GM21390 (cell line): ENCODE data around the gene AKR1C2.
"Not testable (repeated sequence)": the region's sequence is repeated elsewhere in the genome, so short reads cannot be mapped to it uniquely, and the experiment has no call there.

ENCODE experiments used
- ATAC-seq: cut with Tn5 transposase; IDR thresholded peaks from one replicate; pipeline ENCODE4 v1.9.1; 2021; ENCODE audit not compliant: unreplicated experiment

Gene AKR1C2

DNA sequence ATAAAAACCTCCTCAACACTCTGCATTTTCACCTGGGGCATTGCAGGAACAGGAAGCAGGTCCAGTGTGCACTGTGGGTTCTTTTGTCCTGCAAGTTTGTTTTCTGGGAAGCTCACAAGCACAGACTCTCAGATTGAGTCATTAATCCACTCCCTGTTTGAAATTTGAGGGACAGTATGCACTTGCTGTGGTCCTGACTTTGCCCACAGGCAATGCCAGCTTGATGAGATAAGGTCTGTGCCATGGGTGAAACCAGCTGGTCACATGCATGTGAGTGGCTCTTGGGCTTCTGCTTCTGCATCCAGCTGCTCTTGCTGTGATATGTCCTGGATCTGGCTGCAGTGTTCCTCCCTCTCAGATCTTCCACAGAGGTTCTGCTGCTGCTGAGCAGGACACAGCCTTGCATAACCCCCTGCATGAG lies 21.8 kb upstream of the AKR1C2 start:
- ATAC-seq, result not testable (repeated sequence)

DNA sequence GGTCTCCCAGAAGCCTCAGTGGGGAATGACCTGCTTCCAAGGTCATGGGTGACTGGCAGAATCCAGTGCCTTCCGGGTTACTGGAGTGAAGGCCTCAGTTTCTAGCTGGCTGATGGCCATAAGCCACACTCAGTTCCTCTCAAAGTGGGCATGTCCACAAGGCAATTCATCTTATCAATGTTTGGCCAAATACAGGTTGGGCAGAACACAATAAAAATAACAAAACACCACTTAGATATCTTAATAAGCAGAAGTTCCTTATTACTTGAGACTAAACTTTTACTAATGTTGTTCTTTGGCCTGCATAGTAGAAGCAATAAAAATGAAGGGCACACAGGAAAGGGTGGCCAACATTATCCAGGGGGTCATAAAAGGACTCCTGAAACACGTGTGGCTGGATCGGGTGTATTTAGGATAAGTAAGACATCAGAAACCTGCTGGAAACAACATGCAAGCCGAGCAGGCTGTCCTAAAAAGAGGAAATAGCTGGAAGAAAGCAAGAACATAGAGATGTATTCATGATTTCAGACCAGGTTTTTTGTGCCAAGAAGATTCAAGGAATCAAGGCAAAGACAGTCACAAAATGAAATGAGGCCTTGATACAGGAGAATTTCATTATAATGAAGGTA lies 19.6 kb upstream of the AKR1C2 start:
- ATAC-seq, result no peak

DNA sequence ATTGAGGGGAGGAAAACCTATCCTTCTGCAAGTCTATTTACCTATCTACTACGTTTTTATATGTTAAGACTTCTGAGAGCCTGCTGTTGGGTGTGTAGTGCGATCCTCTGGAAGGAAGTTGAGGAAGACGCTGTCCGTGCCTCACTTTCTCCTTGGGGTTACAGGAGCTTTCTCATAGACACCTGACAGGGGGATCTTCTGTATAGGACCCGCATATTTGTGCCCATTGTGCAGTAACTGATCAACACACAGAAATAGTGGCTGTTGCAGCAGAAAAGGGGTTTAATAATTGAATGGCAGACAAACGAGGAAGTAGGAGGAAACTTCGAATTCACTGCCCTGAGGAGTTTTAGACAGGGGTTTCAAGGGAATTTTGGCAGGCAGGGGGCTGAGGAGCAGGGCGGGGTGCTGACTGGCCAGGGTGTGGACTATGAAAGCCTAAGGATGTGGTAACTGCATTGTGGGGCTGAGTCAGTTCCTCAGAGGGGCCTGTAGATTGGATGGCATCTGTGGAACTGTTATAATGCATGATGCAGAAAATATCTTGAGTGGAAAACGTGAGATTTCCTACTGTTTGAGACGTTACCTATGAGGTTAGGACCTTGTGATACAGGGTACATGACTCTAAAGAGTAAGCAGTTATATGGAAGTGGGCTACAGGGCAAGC lies 18.1 kb upstream of the AKR1C2 start:
- not testable (repeated sequence) for ATAC-seq

DNA sequence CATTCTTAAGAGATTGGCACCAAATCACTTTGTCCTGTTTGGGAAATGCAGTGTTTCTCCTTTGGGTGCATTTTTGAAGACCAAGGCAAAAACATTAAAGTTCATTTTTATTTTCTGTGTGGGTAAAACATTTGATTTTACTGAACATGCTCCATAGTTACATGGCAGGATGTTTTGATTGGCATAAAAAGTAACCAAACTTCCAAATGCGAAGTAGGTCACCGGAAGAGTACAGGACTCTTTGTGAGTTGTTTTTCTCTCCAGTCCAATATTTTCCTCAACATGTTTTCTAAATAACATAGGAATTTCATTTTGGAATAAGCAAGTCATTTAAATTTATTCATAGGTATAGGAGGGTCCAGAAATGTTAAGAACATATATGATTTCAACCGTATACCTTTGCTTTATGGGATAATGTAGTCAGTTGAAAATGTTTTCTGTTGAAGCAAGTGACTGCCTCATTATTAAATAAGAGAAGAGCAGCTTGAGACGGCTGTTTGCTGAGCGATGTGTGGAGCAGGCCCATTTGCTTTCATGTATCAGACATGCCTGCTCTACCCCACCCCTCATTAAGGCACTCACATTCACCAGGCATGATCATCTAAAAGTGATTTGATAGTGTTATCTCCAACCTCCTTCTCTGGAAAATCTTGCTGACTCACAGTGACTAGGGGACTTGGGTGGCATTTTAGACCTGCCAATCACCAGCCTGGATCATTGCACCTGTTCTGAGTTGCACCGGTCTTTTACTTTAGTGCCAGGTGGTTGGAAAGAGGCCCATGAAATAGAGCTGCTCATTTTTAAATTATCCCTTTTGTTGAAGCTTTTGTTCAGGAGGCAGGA lies 16.3 kb upstream of the AKR1C2 start:
- ATAC-seq, result not testable (repeated sequence)

DNA sequence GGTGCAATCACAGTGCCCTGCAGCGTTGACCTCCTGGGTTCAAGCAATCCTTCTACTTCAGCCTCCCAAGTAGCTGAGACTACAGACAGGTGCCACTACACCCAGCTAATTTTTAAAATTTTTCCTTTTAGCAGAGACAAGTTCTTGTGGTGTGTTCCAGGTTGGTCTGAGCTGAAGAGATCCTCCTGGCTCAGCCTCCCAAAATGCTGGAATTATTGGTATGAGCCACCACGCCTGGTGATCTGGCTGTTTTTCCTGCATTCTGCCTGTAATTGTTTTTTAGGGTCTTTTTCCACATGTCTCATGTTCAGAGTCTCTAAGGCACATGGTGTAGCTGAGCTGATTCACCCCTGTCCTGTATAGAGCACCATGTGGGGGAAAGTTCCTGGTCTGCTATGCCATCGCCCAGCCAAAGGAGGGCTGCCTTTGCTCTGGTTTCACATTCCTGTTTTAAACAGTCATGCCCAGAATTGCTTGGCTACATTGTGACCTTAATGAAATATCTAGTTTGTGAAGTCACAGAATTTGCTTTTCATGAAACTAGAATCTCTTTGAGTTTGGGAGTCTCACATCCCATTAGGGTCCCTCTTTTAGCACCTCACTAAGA lies 15.1 kb upstream of the AKR1C2 start:
- not testable (repeated sequence) for ATAC-seq

DNA sequence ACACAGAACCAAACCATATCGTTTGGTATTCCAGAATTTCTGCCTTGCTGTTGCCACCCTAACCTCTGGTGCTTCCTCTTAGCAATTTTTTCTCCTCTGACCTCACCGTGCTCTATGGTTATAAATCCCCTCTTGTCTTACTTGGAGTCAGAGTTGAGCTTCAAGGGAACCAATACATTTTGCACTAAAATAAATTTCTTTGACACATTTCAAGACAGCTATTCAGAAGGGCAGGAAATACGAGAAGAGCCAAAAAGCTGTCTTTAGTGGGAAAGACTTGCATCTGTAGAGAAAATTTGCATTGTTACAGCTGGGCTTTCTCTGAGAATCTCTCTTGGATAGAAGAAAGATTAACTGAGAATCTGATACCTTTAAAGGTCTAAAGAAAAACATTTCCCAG lies 14.5 kb upstream of the AKR1C2 start:
- ATAC-seq, result no peak

DNA sequence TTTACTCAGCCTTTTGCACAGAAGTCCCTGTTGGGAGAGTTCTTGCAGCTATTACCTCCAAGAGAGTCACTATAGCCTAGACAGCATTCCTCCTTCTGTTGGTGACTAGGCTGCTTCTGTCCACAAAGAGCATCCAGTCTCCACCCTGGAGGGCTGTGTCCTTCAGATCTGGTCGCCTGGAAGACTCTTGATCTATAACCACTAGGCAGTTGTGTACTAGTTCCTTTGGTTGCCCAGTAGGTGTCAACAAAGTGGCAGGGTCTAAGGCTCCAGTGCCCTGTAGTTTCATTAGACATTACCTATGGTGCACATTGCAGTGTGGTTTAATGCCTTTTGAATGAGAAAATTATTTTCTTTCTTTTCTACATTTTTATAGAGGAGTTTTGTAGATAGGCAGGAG lies 11.3 kb upstream of the AKR1C2 start:
- no peak for ATAC-seq

DNA sequence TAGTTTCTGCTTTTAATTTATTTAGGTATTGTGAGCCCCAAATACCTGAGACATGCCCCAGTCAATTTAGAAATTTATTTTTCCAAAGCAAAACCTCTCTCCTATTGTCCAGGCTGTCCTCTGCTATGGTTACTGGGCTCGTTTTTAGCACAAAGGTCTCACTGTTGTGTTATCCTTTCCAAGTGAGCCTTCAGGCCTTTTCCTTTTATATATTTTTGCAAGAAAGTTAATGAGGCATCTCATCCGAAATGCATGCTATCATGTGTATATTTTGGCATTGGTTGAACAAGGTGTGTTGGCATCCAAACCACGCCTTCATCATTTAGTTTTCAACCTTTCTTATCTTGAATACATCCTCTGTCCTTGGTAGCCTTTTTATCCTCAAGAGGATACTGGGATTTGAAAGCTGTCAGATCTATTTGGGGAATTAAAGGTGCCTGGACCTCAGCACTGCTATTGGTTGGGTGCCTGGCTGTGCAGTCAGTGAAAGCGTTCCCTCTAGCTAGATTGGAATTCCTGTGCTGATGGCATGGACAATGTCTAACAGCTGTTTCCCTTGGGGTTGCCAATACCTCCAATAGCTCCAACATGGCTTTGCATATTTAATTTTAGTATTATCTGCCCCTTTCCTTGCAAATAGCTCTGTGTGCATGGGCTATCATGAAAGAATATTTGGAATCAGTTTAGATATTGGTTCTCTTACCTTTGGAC lies 10.7 kb upstream of the AKR1C2 start:
- not testable (repeated sequence) for ATAC-seq

DNA sequence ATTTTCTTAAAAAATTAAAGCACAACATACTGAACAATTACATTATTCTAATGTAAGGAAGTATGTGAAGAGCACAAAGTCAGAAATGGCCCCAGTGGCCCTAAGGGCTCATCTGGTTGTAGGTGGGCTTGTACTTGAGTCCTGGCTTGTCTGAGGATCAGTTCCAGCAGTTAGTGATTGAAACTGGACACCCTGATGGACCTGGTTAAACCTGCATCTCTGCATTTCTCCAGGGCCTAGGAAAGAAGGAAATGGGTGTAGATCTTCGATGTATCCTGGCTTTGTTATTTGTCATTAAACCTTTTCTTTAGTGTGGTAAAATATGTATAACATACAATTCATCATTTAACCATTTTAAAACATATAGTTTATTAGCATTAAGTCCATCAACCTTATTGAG lies 9.7 kb upstream of the AKR1C2 start:
- ATAC-seq, result no peak

DNA sequence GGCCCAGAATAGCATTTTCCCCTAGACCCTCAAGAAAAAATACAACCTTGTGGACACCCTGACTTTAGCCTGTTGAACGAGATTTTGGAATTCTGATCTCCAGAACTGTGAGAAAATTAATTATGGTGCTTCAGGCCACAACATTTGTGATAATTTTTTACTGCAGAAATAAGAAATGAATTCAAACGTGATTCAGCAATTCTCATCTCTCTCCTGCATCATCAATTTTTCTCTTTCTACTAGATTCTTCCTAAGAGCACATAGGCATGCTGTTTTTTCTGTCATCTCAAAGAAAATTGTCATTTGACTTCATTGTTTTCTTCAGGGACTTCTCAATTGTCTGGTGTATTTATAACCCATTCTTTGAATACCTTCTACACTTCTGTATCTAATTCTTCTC lies 8.9 kb upstream of the AKR1C2 start:
- ATAC-seq, result no peak

DNA sequence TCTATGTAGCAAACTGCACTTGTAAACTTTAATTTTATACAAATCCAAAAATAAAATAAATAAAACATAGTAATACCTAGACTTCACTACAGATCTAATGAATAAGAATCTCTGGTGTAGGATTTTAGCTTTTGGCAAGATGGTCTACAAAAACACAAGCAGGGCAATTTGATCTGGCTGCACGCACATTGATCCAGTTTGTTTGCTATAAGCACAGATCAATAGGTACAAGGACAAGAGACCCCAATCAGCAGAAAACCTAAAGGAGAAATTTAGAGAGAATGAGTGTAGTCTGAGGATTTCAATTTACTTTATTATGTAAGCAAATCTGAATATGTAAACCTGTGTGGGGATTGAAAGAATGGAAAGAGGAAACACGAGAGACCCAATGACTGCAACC lies 7.7 kb upstream of the AKR1C2 start:
- not testable (repeated sequence) for ATAC-seq

DNA sequence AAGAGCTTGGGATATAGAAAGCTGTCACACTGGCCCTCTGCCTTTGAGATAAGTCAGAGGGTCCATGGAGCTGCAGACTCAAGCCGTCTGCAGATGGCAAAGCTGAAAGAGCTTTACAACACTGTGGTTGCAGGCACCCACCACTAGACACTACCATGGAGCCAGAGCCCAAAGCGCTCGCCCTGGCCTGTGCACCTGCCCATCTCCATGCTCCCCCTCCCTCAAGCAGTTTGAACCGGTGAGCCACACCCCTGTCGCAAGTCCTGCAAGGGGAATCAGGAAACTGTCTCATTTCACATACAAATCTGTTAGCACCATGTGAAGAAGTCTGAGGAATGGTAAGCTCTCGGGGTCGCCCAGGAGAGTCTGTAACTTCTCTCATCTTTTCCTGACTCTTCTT lies 6.4 kb upstream of the AKR1C2 start:
- not testable (repeated sequence) for ATAC-seq

DNA sequence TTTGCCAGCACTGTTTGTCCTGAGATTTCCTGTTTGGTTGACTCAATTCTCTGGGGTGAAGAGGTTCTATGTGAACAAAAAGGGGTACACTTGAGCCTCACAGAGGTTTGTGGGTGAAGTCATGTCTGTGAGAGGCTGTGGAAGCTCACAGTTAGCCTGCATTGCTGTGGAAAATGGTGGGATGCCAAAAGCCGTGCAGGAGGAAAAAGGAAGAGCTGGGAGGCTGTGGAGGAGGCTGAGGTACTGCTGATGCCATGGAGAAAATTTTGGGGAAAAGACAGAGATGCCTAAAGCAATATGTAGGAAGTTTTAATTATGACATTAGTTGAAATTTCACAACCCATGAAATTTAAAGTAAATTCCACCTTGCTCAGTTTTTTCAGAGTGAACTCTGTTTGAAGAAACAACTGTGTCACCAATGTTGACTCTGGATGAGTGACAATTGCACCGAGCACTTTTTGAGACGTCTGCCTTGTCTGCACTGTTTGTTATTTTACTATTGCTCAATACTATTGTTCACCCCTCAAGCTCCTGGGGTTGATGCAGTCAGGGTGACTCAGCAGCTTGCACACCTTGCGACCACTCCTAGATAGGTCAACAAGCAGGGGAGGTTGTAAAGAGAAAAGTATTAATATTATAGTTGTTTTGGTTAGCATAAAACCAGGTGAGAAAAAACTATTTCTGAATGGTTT lies 5.3 kb upstream of the AKR1C2 start:
- not testable (repeated sequence) for ATAC-seq

DNA sequence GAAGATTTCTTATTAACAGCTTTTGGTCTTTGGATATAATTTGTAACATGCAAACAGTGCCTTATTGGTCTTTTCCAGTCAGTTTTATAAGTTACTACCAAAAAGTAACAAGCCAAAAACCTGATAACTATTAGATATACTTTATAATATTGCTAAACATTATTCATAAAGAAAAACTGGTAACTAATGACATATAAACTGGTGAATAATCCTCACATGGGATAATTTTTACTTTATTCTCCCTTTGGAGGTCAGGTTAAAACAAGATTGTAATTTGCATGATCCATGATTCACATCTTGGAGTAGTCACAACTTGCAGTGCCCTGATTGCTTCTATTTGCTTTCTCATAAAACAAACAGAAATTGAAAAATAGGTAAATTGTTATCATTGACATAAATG lies 844 bp upstream of the AKR1C2 start:
- ATAC-seq, result not testable (repeated sequence)

DNA sequence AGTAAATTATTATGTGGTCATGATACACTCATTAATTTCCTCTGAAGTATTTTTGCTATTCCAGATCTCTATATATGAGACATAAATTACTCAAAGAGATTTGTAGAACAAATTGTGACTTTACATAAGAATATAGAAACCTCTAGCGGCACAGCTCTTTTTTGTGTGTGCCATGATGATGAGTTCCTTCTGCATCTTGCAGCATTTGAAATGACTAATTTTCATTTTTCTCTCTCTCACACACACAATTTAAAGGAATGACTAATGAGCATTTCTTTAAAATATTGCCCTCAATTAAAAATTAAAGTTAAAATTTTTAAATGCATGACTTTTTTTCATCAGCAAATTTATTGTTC lies 351 bp upstream of the AKR1C2 start:
- ATAC-seq, result not testable (repeated sequence)

DNA sequence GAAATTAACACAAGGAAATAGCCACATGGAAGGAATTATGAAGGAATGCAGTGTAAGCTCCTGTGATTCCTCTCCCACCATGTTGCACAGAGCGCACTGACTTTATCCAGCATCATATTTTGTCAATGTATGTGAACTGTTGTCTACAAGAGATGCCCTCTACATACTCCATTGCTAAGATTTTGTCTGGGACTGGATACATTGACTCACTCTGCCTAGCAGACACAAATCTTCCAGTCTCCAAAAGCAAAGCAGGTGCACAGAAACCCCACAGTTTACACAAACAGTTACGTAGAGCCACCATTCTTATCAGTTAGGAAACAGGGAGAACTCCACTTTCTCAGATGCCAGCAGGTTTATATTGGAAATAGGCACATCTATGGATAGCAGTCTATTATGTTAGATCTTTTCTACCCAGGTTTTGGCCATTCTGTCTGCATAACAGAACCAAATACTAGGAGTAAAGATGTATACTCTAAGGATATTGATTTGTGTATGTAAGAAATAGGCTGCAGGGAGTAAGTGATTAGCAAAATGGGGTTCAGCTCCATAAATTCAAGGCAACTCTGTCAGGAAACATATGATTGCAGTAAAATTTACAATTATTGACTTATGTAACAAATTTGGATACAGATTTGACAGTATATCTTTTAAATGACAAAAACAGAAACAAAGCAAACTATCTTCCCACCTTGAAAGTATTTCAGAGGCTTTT lies 1.5 kb downstream of the AKR1C2 start:
- no peak for ATAC-seq

DNA sequence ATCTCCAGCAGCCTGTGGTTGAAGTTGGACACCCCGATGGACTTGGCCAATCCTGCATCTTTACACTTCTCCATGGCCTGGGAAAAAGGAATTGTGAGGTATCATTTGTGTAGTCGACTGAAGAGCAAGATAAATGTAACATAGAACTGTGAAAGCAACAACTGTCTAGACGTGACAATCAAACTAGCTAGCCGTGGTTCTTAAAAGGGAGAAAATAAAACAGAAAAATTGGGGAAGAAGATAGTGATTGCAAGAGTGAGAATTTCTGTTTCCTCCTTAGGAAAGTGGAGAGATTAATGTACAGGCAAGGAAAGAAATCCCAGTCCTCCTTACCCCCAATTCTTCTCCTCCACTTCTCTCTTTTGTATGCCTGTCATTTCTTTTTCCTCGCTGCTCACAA lies 5.0 kb downstream of the AKR1C2 start:
- no peak for ATAC-seq

DNA sequence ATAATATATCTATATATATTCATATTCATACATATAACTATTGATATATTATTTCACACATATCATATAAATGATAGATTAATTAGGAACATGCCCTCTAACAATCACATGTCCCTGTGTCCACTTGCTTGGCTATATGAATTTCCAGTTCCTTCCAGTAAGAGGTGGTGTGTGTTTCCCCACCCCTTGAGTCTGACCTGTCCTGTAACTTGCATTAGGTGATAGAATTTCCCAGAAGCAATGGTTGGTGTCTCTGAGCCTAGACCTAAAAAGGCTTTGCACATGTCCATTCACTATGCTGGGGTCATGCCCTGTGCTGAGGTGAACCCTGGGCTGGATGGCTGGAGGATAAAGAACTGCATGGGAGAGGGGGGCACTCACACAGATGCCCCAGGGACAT lies 9.4 kb downstream of the AKR1C2 start:
- ATAC-seq, result not testable (repeated sequence)

DNA sequence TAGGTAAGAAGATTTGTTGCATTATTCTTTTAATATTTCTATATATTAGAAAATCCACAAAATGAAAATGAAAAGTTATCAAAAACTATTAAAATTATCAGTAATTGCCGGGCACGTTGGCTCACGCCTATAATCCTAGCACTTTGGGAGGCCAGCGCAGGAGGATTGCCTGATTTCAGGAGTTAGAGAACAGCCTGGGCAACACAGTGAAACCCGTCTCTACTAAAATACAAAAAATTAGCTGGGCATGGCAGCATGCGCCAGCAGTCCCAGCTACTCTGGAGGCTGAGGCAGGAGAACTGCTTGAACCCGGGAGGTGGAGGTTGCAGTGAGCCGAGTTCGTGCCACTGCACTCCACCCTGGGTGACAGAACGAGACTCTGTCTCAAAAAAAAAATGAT lies 11.1 kb downstream of the AKR1C2 start:
- ATAC-seq, result not testable (repeated sequence)

DNA sequence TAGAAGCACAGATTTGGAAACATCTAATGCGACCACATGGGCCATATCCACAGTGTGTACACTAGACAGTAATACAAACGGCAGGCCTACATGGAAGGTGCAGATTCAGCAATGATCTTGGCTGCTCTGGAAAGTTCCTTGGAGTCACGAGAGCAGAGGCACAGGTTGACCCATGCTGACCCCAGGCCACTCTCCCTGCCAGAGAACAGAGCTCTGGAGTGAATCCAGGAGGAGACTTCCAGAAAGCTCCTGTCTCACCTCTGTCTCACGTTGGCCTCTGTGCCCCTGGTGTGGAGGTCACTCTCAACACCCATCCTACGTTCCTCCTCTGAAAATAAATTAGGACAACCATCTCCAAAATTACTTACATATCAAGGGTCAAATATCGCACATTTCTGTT lies 12.2 kb downstream of the AKR1C2 start:
- not testable (repeated sequence) for ATAC-seq
